H1 (cell line): ENCODE data around the gene CLDN14. TPM values are rescaled to one million over a fixed set of nuclear protein-coding genes. Genes with fewer than 3 reads are reported as not detected.

Source experiments
- CTBP2 ChIP-seq: IDR thresholded peaks from 2 replicates; pipeline ENCODE4 v1.7.0; 2011; ENCODE audit warnings: borderline replicate concordance, mild to moderate bottlenecking, moderate library complexity, mixed read lengths, low read length; ENCODE audit not compliant: insufficient read depth, insufficient read length
- EP300 ChIP-seq, 2 experiments: IDR thresholded peaks; 1 replicate in 1 of 2; 2 replicates in 1 of 2; pipeline ENCODE4 v1.6.1; 2011 to 2012; ENCODE audit warnings: low read depth in 2 of 2, low read length in 2 of 2, mild to moderate bottlenecking in 2 of 2, borderline replicate concordance in 1 of 2, inconsistent platforms in 1 of 2, moderate library complexity in 1 of 2
- JUN ChIP-seq: IDR thresholded peaks from 2 replicates; pipeline ENCODE4 v1.6.1; 2011; ENCODE audit warnings: low read depth, mild to moderate bottlenecking, improper control_type of control experiment, low read length
- RFX5 ChIP-seq: IDR thresholded peaks from 2 replicates; pipeline ENCODE4 v1.6.1; 2011; ENCODE audit warnings: low read depth, low read length, improper control_type of control experiment, borderline replicate concordance
- SIN3A ChIP-seq, 2 experiments: IDR thresholded peaks in 1 of 2; conservative IDR thresholded peaks in 1 of 2; 2 replicates each; pipeline ENCODE4 v1.6.1; 2011 to 2012; ENCODE audit warnings: low read length in 2 of 2, improper control_type of control experiment in 1 of 2, low read depth in 1 of 2, mild to moderate bottlenecking in 1 of 2
- polyA plus RNA-seq, 7 experiments: library from polyadenylated mRNA; depleted of rRNA in 3 of 7; stranded (reverse) in 5 of 7; unstranded in 2 of 7; fragments of >200 nt in 5 of 7; fragments of 200-250 nt in 2 of 7; gene quantifications; 1 replicate in 5 of 7; 2 replicates in 1 of 7; 4 replicates in 1 of 7; pipeline versions ENCODE4 v1.2.1 to v1.2.3, GENCODE V29; 2011 to 2013; ENCODE audit warnings: missing spikeins in 2 of 7, mixed read lengths in 2 of 7
- total RNA-seq: library from RNA; stranded (reverse); fragmentation: NEBNext Ultra II Directional; extraction: Animal tissue kit (Norgen Biotek cat#: 25700); gene quantifications from 2 replicates; pipeline ENCODE4 v1.2.1, GENCODE V29; 2021

CLDN14 gene
- total and polyA plus RNA-seq, 2 of the 8 experiments (the other 6 are each of a cell fraction or from before 2014, with no cell fraction given), result 0.08 TPM; not detected in 1

DNA sequence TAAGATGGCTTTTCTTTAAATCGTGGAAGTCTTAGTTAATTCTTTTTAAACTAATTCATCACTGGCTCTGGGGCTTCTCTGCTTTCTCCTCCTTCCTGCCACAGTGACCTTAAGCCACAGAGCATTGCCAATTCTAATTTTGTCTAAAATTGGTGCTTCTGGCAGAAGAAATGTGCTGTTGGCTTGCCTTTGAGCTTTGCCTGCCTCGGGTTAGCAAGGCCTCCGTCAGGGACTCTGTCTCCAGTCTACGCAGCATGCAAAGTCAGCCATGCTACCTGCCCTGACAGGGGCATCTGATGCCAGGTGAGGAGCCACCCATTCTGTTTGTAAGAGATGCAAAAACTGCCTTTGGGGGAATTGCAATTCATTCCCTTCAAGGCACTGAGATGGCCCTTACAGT is 25.2 kb downstream of the CLDN14 start (continued):
- no peak for TF ChIP-seq CTBP2
- no peak for TF ChIP-seq RFX5
- no peak for TF ChIP-seq SIN3A (conservative IDR thresholded peaks at IDR 0.05 in 1 of 2, IDR thresholded peaks at IDR 0.05 in 1 of 2; ENCODE audit: low read depth in 1 of 2, low read length in 2 of 2)
- no peak for TF ChIP-seq JUN
- no peak for TF ChIP-seq EP300 (IDR thresholded peaks at IDR 0.05; ENCODE audit: borderline replicate concordance in 1 of 2, low read depth in 2 of 2, low read length in 2 of 2)
